KMS-11 (cell line): ENCODE measurements around the gene MIPOL1.

Experiments used
- H2AFZ ChIP-seq: fragments of 200-600 bp; sonication (generic); 2 replicates; pipeline ENCODE4 v1.6.1; 2016; ENCODE audit warnings: antibody characterized with exemption, mixed run types, low read depth
- H3K27ac ChIP-seq: fragments of 200-600 bp; sonication (generic); 2 replicates; pipeline ENCODE4 v1.6.1; 2016; ENCODE audit warnings: mild to moderate bottlenecking, mixed run types
- H3K27me3 ChIP-seq: fragments of 200-600 bp; sonication (generic); 2 replicates; pipeline ENCODE4 v1.6.1; 2017; ENCODE audit warnings: mild to moderate bottlenecking, low read depth, mixed run types, moderate library complexity; ENCODE audit not compliant: insufficient read depth
- H3K36me3 ChIP-seq: fragments of 200-600 bp; sonication (generic); 2 replicates; pipeline ENCODE4 v1.6.1; 2017; ENCODE audit warnings: mild to moderate bottlenecking, mixed run types; ENCODE audit not compliant: insufficient read depth
- H3K4me1 ChIP-seq: fragments of 200-600 bp; sonication (generic); 2 replicates; pipeline ENCODE4 v1.6.1; 2016; ENCODE audit warnings: mild to moderate bottlenecking, low read depth, mixed run types; ENCODE audit not compliant: poor library complexity, severe bottlenecking
- H3K4me2 ChIP-seq: fragments of 200-600 bp; sonication (generic); 2 replicates; pipeline ENCODE4 v1.7.0; 2016; ENCODE audit warnings: mild to moderate bottlenecking, mixed run types
- H3K4me3 ChIP-seq: fragments of 200-600 bp; sonication (generic); IDR thresholded peaks from 2 replicates; pipeline ENCODE4 v1.6.1; 2017; ENCODE audit warnings: low read depth, low read length, mixed read lengths; ENCODE audit not compliant: insufficient read depth
- H3K79me2 ChIP-seq: fragments of 200-600 bp; sonication (generic); 2 replicates; pipeline ENCODE4 v1.6.1; 2016; ENCODE audit warnings: low read depth, mixed run types; ENCODE audit not compliant: insufficient read depth
- H3K9ac ChIP-seq: fragments of 200-600 bp; sonication (generic); 2 replicates; pipeline ENCODE4 v1.6.1; 2016; ENCODE audit warnings: mild to moderate bottlenecking, mixed run types
- H4K20me1 ChIP-seq: fragments of 200-600 bp; sonication (generic); 2 replicates; pipeline ENCODE4 v1.6.1; 2016; ENCODE audit warnings: mild to moderate bottlenecking, mixed run types; ENCODE audit not compliant: insufficient read depth
- CTCF ChIP-seq: fragments of 200-600 bp; sonication (generic); conservative IDR thresholded peaks from 2 replicates; pipeline ENCODE4 v1.6.1; 2017; ENCODE audit warnings: low read depth, mild to moderate bottlenecking, antibody characterized with exemption, low read length, moderate library complexity, mixed read lengths

The MIPOL1 gene

GRCh38 chr14:37328673-37329072 lies 130.9 kb downstream of the MIPOL1 start:
- no peaks in the 10 kb centered on the region for H3K79me2 ChIP-seq
- no peak for TF ChIP-seq CTCF
- H3K9ac ChIP-seq = no peak overlapping the region
- no peak overlapping the region for H3K4me3 ChIP-seq
- H3K4me2 ChIP-seq = no peak overlapping the region
- H3K4me1 ChIP-seq = no peaks in the 10 kb centered on the region
- no peak overlapping the region for H2AFZ ChIP-seq
- no peaks in the 10 kb centered on the region for H3K27me3 ChIP-seq
- no peaks in the 10 kb centered on the region for H3K36me3 ChIP-seq
- no peak overlapping the region for H3K27ac ChIP-seq
- H4K20me1 ChIP-seq = no peaks in the 10 kb centered on the region

- Histone ChIP-seq H4K20me1 (no peaks in the 10 kb centered on the region), H3K4me1 (no peaks in the 10 kb centered on the region), H3K9ac (no peak overlapping the region), H2AFZ (no peak overlapping the region), H3K36me3 (no peaks in the 10 kb centered on the region), H3K27me3 (no peaks in the 10 kb centered on the region), H3K4me2 (no peak overlapping the region), H3K27ac (no peak overlapping the region), H3K4me3 (no peak overlapping the region), H3K79me2 (no peaks in the 10 kb centered on the region)
- no peak for TF ChIP-seq CTCF
Observed at GRCh38 chr14:37329189-37330001, 131.7 kb downstream of the MIPOL1 start.

GRCh38 chr14:37330910-37331309 lies 133.2 kb downstream of the MIPOL1 start:
- Histone ChIP-seq H3K79me2 (no peaks in the 10 kb centered on the region), H2AFZ (no peak overlapping the region), H3K4me2 (no peak overlapping the region), H4K20me1 (no peaks in the 10 kb centered on the region), H3K36me3 (no peaks in the 10 kb centered on the region), H3K27ac (no peak overlapping the region), H3K27me3 (no peaks in the 10 kb centered on the region), H3K4me1 (no peaks in the 10 kb centered on the region), H3K9ac (no peak overlapping the region), H3K4me3 (no peak overlapping the region)
- TF ChIP-seq CTCF = no peak

- Histone ChIP-seq H3K79me2 (no peaks in the 10 kb centered on the region), H2AFZ (no peak overlapping the region), H4K20me1 (no peaks in the 10 kb centered on the region), H3K36me3 (no peaks in the 10 kb centered on the region), H3K27ac (no peak overlapping the region), H3K4me1 (no peaks in the 10 kb centered on the region), H3K9ac (no peak overlapping the region), H3K27me3 (no peaks in the 10 kb centered on the region), H3K4me3 (no peak overlapping the region), H3K4me2 (no peak overlapping the region)
- TF ChIP-seq CTCF = no peak
Observed at GRCh38 chr14:37340353-37340752, 142.6 kb downstream of the MIPOL1 start.
